OCI-LY3 (cell line): ENCODE data around the gene HIVEP3.

Experiments used
- EZH2phosphoT487 ChIP-seq: fragments of 200-600 bp; shearing (Covaris generic); IDR thresholded peaks from 2 replicates; pipeline ENCODE4 v1.6.1; 2018; ENCODE audit warnings: antibody characterized with exemption, mixed run types, low read depth
- TF ChIP-seq, protein P1 (sequence below): fragments of 200-600, 300-600 bp; sonication (generic); IDR thresholded peaks from 2 replicates; pipeline ENCODE4 v1.5.1; 2014; ENCODE audit warnings: antibody characterized with exemption, low read length, low read depth

GRCh38 chr1:41734201-41734970, 184.3 kb downstream of the HIVEP3 start:
- TF ChIP-seq, protein P1, sequence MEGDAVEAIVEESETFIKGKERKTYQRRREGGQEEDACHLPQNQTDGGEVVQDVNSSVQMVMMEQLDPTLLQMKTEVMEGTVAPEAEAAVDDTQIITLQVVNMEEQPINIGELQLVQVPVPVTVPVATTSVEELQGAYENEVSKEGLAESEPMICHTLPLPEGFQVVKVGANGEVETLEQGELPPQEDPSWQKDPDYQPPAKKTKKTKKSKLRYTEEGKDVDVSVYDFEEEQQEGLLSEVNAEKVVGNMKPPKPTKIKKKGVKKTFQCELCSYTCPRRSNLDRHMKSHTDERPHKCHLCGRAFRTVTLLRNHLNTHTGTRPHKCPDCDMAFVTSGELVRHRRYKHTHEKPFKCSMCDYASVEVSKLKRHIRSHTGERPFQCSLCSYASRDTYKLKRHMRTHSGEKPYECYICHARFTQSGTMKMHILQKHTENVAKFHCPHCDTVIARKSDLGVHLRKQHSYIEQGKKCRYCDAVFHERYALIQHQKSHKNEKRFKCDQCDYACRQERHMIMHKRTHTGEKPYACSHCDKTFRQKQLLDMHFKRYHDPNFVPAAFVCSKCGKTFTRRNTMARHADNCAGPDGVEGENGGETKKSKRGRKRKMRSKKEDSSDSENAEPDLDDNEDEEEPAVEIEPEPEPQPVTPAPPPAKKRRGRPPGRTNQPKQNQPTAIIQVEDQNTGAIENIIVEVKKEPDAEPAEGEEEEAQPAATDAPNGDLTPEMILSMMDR, result no peak
- no peak for TF ChIP-seq EZH2phosphoT487
